RWPE2 (cell line): ENCODE results near the gene FAM110D.
A peak's percentile ranks its signal among the peaks of the same experiment; 100 is the strongest.

Experiments
- ATAC-seq: fragments of 200-7000 bp; cut with Tn5 transposase; 3 replicates; pipeline ENCODE4 v1.9.1; 2021; ENCODE audit warnings: low read depth
- DNase-seq: peaks from one replicate; pipeline ENCODE4 v3.0.0-alpha.2; 2020; ENCODE audit warnings: low spot score
- H3K27ac ChIP-seq: fragments of 450-650 bp; 2 replicates; pipeline ENCODE4 v1.5.1; 2017; ENCODE audit warnings: mild to moderate bottlenecking; ENCODE audit not compliant: poor library complexity, severe bottlenecking
- H3K27me3 ChIP-seq: fragments of 250-450 bp; sonication (Bioruptor Pico); 2 replicates; pipeline ENCODE4 v1.5.1; 2021; ENCODE audit warnings: mild to moderate bottlenecking, moderate library complexity; ENCODE audit not compliant: insufficient read depth, poor library complexity, severe bottlenecking
- H3K36me3 ChIP-seq: fragments of 250-450 bp; sonication (Bioruptor Pico); 2 replicates; pipeline ENCODE4 v1.5.1; 2020; ENCODE audit warnings: low read depth, mild to moderate bottlenecking, moderate library complexity
- H3K4me1 ChIP-seq: fragments of 250-450 bp; sonication (Bioruptor Pico); 2 replicates; pipeline ENCODE4 v1.5.1; 2021; ENCODE audit warnings: mild to moderate bottlenecking, moderate library complexity; ENCODE audit not compliant: insufficient read depth, poor library complexity, severe bottlenecking
- H3K4me3 ChIP-seq: fragments of 250-450 bp; sonication (Bioruptor Pico); 2 replicates; pipeline ENCODE4 v1.5.1; 2021; ENCODE audit warnings: mild to moderate bottlenecking, moderate library complexity; ENCODE audit not compliant: severe bottlenecking
- H3K9me3 ChIP-seq: fragments of 250-450 bp; sonication (Bioruptor Pico); 2 replicates; pipeline ENCODE4 v1.5.1; 2021; ENCODE audit warnings: mild to moderate bottlenecking, moderate library complexity; ENCODE audit not compliant: severe bottlenecking
- TF ChIP-seq, protein P1 (sequence below): fragments of 450-650 bp; IDR thresholded peaks from one replicate; pipeline ENCODE4 v1.5.1; 2017; ENCODE audit warnings: mild to moderate bottlenecking, moderate library complexity; ENCODE audit not compliant: poor library complexity, severe bottlenecking

The FAM110D gene

DNA sequence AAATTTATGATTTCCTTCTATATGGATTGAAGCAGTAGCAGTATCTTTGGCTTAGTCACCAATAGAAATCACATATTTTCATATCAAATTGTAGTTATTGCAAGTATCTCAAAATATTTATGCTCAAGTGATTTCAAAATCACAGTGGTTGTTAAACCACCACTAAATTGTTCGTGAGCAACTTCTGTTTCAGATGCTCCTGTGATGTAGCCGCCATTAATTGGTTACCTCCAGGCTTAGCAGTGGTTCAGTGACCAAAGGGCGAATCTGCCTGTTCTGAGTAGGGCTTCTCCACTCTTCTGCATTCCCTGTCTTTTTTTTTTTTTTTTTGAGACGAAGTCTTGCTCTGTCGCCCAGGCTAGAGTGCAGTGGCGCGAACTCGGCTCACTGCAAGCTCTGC lies 16.5 kb downstream of the FAM110D start:
- H3K36me3 ChIP-seq: peaks cover 7% of the 10 kb centered on the region; the same call in 1 of the 2 replicates
- no peaks in the 10 kb centered on the region for H3K27me3 ChIP-seq
- H3K9me3 ChIP-seq: no peaks in the 10 kb centered on the region
- no peak overlapping the region for H3K4me3 ChIP-seq
- ATAC-seq (no peak), DNase-seq (no peak)
- TF ChIP-seq, protein P1, sequence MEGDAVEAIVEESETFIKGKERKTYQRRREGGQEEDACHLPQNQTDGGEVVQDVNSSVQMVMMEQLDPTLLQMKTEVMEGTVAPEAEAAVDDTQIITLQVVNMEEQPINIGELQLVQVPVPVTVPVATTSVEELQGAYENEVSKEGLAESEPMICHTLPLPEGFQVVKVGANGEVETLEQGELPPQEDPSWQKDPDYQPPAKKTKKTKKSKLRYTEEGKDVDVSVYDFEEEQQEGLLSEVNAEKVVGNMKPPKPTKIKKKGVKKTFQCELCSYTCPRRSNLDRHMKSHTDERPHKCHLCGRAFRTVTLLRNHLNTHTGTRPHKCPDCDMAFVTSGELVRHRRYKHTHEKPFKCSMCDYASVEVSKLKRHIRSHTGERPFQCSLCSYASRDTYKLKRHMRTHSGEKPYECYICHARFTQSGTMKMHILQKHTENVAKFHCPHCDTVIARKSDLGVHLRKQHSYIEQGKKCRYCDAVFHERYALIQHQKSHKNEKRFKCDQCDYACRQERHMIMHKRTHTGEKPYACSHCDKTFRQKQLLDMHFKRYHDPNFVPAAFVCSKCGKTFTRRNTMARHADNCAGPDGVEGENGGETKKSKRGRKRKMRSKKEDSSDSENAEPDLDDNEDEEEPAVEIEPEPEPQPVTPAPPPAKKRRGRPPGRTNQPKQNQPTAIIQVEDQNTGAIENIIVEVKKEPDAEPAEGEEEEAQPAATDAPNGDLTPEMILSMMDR: no peak
- no peak overlapping the region for H3K27ac ChIP-seq
- peaks cover 7% of the 10 kb centered on the region for H3K4me1 ChIP-seq

DNA sequence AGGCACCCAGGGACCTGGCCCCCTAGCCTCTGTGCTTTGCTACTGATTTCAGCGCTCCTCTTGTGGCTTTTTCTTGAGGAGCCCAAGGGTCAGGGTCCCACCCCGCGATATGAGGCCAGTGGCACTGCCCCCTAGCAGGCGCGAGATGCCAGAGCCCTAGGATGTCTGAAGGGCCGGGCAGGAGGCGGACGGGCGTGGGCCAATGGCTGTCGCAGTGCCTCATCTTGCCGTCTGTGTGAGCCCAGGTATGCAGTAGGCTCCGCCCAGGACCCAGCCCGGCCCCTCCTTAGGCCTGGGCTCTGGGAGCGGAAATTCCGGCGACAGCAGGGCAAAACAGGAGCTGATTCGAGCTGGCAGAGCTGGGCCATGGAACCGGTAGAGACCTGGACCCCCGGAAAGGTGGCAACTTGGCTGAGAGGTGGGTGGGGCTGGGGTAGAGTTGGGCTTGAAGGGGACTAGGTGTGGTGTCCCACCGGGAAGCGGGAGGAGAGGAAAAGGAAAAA lies 18.4 kb downstream of the FAM110D start, which contains the start of gene CNKSR1:
TSS of gene CNKSR1 (plus strand) at position 310 of the 503 bp plus-strand sequence. CDS start at position 367, 57 bp downstream.
- TF ChIP-seq, protein P1: peak; percentile 49
- Histone ChIP-seq H3K4me3 (peak within 1 kb of the TSS; percentile 47), H3K27ac (peak within 1 kb of the TSS; percentile 32), H3K36me3 (peaks cover 21% of the 10 kb centered on the region), H3K4me1 (peaks cover 10% of the 10 kb centered on the region), H3K27me3 (no peaks in the 10 kb centered on the region), H3K9me3 (no peaks in the 10 kb centered on the region)
- ATAC-seq: peak; percentile 98
- DNase-seq: peak; percentile 88

DNA sequence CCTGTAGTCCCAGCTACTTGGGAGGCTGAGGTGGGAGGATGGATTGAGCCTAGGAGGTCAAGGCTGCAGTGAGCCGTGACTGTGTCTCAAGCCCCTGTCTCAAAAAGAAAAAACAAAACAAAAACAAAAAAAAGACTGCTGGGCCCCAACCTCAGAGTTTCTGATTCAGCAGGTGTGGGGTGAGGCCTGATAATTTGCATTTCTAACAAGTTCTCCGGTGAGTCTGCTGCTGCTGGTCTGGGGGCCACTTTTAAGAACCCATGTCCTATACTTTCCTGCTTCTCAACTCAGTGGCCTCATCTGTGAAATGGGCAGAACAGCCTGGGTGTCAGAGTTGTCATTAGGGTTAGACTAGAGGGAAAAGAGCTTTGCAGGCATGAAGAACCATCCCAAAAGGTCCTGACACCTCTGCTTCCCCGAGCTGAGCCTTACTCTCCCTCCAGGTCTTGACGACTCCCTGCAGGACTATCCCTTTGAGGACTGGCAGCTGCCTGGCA lies 21.2 kb downstream of the FAM110D start:
- Histone ChIP-seq H3K4me3 (no peak overlapping the region), H3K4me1 (peaks cover 10% of the 10 kb centered on the region), H3K27me3 (no peaks in the 10 kb centered on the region), H3K27ac (no peak overlapping the region), H3K36me3 (peaks cover 37% of the 10 kb centered on the region), H3K9me3 (no peaks in the 10 kb centered on the region)
- no peak for DNase-seq
- ATAC-seq: no peak
- TF ChIP-seq, protein P1: no peak

DNA sequence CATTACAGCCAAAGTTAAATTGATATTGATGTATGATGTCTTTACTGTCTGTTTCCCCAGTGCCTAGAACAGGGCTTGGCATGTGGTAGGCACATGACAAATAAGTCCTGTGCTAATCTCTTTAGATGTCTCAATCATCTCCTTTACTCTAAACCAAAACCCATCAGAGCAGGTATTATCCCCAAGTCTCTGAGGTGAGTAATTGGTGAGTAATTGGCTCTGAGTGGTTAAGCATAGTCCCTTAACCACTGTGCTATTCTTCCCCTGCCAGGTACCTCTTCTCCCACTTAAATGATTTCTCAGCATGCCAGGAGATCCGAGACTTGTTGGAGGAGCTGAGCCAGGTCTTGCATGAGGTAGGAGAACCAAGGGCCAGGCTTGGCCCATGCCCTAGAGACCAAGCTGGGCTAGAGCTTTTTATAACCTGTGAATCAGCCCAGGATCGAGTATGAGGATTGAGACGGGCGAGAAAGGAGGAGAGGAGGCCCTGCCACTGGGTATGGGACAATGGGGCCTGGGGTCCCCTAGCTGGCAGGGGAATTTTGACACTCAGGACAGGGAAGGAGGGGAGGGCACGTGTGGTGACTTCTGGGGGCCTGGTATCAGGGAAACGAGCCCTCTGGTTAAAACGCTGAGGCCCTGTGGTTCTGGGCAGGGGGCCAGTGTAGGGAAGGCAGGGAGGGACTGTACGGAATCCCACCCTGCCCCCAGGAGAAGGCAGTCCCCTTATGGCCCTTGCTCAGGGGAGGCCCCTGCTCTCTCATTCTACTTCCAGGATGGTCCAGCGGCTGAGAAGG lies 22.9 kb downstream of the FAM110D start:
- Histone ChIP-seq H3K4me3 (no peak overlapping the region), H3K9me3 (no peaks in the 10 kb centered on the region), H3K36me3 (peaks cover 39% of the 10 kb centered on the region), H3K4me1 (peaks cover 10% of the 10 kb centered on the region), H3K27me3 (no peaks in the 10 kb centered on the region), H3K27ac (peak overlapping the region; percentile 5)
- TF ChIP-seq, protein P1: no peak
- ATAC-seq: peak; percentile 69
- DNase-seq: no peak

DNA sequence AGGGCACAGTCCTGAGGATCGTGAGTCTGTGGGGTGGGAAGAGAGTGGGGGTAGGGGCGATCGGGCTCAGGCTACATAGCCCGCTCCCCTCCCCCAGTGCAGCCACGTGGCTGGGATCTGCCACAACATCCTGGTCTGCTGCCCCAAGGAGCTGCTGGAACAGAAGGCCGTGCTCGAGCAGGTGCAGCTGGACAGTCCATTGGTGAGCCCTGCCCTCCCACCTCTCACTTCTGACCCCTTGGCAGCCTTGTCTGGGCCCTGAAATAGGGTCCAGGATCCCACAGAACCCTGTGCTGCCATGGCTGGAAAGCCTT lies 23.5 kb downstream of the FAM110D start:
- no peaks in the 10 kb centered on the region for H3K9me3 ChIP-seq
- H3K27me3 ChIP-seq: no peaks in the 10 kb centered on the region
- DNase-seq (no peak), ATAC-seq (no peak)
- H3K4me3 ChIP-seq: no peak overlapping the region
- TF ChIP-seq, protein P1: no peak
- H3K27ac ChIP-seq: no peak overlapping the region
- peaks cover 39% of the 10 kb centered on the region for H3K36me3 ChIP-seq
- H3K4me1 ChIP-seq: peaks cover 10% of the 10 kb centered on the region
